ENCODE measurements around the gene RAB5A.
"Not testable (repeated sequence)": the region's sequence is repeated elsewhere in the genome, so short reads cannot be mapped to it uniquely, and the experiment has no call there.

RAB5A gene

GRCh38 chr3:19950316-19950715 is 3.4 kb downstream of the RAB5A start:
- no peak for DNase-seq

DNA sequence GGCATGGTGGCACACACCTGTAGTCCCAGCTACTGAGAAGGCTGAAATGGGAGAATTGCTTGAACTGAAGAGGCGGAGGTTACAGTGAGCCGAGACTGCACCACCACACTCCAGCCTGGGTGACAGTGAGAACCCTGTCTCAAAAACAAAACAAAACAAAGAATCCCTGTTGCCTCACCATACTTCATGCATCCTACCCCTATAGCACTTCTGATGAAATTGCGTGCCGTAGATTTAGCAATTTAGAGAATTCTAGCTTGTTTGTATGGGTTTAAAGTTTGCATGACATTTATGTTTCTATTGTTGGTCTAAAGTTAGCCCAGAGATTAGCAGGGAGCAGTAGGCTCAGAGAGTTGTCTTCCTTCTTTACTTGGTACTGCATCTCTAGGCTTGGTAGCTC is 7.8 kb downstream of the RAB5A start:
- no peak for DNase-seq

GRCh38 chr3:19957354-19957753 is 10.5 kb downstream of the RAB5A start:
- not testable (repeated sequence) for DNase-seq

DNA sequence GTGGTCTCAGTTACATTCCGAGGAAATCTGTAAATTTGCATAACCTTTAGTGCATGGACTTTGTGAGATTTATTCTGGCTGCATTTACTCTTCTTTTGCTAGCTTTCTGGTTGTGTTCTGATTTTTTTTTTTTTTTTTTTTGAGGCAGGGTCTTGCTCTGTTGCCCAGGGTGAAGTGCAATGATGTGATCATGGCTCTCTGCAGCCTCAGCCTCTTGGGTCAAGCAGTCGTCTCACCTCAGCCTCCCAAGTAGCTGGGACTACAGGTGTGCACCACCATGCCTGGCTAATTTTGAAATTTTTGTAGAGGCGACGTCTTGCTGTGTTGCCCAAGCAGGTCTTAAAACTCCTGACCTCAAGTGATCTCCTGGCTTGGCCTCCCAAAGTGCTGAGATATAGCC is 12.6 kb downstream of the RAB5A start:
- no peak for DNase-seq

- DNase-seq, result no peak
Observed at GRCh38 chr3:19960696-19961095, 13.8 kb downstream of the RAB5A start.

- DNase-seq, result no peak
Observed at GRCh38 chr3:19961960-19962359, 15.1 kb downstream of the RAB5A start.

GRCh38 chr3:19967208-19967607 is 20.3 kb downstream of the RAB5A start:
- no peak for DNase-seq

- no peak for DNase-seq
Observed at GRCh38 chr3:19967812-19968211, 20.9 kb downstream of the RAB5A start.

GRCh38 chr3:19970327-19970726 is 23.4 kb downstream of the RAB5A start:
- no peak for DNase-seq

GRCh38 chr3:19972054-19972453 is 25.2 kb downstream of the RAB5A start:
- no peak for DNase-seq

- not testable (repeated sequence) for DNase-seq
Observed at GRCh38 chr3:19988904-19989303, 42.0 kb downstream of the RAB5A start.

- DNase-seq, result no peak
Observed at GRCh38 chr3:19994796-19995195, 47.9 kb downstream of the RAB5A start.

GRCh38 chr3:19997502-19997901 is 50.6 kb downstream of the RAB5A start:
- no peak for DNase-seq

DNA sequence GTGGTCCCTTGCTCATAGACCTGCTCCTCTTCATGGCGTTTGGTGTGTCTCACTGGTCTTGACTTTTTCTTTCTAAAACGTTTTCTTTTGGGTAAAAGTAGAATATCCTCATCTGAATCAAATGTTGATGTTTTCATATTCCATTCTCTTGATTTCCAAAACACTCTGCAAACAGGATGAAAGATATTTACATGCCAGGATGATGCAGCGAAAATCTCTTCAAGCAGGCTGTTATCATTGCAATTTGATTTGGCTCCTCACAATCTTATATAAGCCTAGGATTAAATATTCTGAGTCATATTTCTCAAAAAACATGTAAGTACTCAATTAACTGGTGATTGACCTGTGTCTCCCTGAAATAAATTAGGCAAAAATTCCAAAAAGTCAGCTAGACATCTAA is 55.0 kb downstream of the RAB5A start:
- no peak for DNase-seq

DNA sequence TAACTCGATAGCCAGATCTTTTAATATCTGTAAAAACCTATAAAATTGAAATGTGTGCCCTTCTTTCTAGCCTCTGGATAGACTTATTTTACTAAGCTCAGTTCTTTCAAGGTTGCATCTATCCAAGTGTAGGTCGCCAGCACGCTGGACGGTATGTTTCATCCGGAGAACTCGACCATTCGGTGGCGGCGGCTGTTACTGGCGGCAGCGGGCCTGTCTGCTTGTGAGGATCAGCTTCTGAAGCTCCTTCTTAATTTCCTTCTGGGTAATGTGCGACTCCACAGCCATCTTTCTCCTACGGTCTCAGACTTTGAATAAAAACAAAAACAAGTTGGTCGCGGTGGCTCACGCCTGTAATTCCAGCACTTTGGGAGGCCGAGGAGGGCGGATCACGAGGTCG is 61.1 kb downstream of the RAB5A start:
- DNase-seq, result no peak

- DNase-seq, result no peak
Observed at GRCh38 chr3:20008646-20009045, 61.7 kb downstream of the RAB5A start.

DNA sequence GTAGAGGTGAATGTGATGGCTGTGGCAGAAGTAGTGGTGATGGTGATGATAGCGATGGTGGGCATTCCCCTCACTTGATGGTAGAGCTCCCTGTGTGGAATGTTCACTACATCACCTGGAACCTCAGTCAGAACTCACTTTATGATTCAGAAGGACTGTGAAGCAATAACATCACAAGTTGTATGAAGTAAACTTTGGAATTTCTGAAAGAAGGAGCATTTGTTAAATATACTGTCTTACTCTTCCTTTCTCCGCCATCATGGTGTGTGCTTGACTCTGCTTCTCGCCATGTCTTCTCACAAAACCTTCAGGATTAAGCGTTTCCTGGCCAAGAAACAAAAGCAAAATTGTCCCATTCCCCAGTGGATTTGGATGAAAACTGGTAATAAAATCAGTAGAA is 65.3 kb downstream of the RAB5A start, which contains the start of gene PP2D1:
Gene PP2D1 (minus strand): TSS at position 101 of the 400 bp plus-strand sequence. CDS start 192 bp downstream, outside the sequence.
- no peak for DNase-seq

- no peak for DNase-seq
Observed at GRCh38 chr3:20013396-20013795, 66.5 kb downstream of the RAB5A start.

GRCh38 chr3:20015525-20015924 is 68.6 kb downstream of the RAB5A start:
- DNase-seq, result no peak

- DNase-seq, result not testable (repeated sequence)
Observed at GRCh38 chr3:20016076-20016475, 69.2 kb downstream of the RAB5A start.

DNA sequence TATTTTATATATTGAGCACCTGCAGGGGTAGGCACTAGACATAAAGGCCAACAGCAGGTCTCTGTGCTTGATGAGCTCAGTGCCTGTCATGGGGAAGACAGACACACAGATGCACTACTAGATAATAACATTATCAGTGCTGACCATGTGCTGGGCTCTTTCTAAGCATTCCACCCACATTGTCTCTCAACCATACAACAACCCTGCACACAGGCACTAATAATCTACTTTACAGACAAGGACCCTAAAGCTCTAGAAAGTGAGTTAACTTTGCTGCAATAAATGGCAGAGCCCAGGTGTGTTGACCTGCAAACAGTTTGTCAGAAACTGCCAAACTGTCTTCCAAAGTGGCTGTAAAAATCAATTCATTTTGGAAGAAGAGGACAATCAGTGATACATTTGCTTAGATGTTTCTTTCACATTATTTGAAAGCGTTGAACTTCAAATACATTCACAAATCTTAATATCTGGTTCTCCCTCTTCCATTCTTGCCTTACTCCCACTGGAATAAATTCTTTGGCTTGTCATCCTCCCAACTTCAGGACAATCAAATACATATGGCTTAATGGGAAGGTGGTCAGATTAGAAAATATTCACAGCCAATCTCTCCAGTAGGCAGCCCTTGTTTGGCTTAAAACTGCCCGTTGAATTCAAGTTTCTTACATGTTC is 76.2 kb downstream of the RAB5A start:
- DNase-seq, result no peak

DNA sequence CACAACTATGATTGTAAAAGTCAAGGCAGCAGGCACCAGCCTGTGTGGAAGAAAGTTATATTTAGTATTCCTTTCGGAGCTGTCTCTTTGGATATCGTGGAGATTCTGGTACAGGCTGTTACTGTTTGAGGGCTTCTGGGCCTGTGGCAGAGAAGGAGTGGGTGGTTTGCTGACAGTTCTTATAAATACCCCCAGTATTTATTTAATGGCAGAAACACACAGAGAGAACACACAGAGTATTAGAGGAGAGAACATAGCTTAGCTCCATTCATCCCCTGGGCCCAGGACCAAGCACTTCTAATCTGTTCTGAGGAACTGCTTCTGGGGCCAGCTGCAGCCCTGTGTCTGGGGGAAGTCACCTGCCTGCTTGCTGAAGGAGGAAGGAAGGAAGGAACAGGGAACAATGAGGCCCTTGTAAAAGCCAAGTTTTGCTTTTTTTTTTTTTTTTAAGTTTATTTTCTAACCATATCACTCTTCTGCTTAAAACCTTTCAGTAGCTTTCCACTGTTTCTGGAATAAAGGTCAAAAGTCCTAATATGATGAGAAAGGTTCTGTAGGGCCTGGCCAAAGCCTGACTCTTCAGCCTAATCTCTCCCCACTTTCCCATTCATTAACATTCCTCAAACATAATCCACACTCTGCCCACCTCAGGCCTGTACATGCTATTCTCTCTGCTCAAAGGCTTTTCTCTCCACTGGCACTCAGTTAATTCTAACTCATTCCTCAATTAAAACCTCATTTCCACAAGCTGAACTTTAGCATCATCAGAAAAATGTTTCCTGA is 76.9 kb downstream of the RAB5A start:
- DNase-seq, result no peak

DNA sequence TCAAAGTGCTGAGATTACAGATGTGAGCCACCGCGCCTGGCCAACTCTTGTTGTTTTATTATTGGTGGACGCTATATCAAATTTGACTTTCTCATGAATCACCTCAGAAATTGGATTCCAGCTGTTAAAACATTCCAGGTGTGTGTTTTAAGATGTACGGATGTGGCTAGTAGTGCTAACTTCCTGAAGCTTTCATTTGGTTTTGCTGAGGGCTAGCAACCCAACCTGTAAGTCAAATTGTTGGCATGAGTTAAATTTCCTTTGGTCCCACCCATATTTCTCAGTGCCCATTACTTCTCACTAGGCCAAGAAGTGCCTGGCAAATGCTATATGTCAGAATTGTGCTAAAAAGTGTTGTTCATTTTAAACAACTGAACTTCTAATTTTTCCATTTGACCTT is 80.2 kb downstream of the RAB5A start:
- no peak for DNase-seq

- no peak for DNase-seq
Observed at GRCh38 chr3:20028905-20029331, 82.0 kb downstream of the RAB5A start.

Measured in NCI-H345 (cell line).